ENCODE measurements around the gene B4GALT2.

Gene B4GALT2

DNA sequence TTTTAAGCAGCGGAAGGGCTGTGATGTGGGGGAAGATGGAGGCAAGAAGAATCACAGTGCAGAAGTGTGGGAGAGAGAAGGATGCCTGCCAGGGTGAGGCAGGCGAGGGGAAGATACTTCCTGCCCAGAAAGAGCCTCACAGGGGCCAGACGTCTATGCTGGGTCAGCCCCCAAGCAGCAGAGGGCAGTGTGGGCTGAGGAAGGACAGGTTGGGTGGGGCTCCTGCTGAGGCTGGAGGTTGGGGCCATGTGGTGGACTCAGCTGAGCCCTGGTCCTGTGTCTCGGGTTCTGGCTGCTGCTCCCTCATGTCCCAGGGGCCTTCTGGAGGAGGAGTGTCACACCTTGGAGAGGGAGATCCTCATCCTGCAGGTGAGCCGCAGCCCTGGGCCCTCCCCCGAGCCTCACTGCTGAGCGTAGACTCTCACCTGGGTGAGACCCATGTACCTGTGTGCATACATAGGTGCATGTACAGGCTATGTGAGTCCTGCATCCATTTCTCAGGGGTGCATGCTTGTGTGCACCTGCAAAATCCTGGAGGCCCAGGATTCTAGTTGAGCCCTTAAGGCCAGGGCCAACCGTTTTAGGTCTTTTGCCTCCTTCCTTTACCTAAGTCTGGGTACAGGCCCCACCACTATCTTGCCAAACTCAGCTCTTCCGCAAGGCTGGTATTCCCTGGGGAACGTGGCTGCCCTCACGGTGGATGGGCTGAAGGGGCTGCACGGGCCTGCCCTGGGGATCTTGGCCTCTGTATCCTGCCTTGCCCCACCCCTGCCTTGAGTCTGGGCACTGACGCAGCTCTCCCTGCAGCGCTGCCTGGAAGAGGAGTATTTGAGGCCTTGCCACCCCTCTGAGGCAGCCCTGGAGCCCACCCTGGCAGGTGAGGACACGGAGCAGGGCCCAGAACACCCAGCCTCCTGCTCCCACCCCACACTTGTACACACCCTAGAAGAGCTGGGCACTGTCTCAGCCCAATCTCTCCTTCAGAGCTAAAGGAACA lies 16.1 kb downstream of the B4GALT2 start:
- TF ChIP-seq, protein P1, sequence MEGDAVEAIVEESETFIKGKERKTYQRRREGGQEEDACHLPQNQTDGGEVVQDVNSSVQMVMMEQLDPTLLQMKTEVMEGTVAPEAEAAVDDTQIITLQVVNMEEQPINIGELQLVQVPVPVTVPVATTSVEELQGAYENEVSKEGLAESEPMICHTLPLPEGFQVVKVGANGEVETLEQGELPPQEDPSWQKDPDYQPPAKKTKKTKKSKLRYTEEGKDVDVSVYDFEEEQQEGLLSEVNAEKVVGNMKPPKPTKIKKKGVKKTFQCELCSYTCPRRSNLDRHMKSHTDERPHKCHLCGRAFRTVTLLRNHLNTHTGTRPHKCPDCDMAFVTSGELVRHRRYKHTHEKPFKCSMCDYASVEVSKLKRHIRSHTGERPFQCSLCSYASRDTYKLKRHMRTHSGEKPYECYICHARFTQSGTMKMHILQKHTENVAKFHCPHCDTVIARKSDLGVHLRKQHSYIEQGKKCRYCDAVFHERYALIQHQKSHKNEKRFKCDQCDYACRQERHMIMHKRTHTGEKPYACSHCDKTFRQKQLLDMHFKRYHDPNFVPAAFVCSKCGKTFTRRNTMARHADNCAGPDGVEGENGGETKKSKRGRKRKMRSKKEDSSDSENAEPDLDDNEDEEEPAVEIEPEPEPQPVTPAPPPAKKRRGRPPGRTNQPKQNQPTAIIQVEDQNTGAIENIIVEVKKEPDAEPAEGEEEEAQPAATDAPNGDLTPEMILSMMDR (conservative IDR thresholded peaks at IDR 0.05), result no peak; the same call in 1 of the 2 replicates
- no peak for TF ChIP-seq ZFX (IDR thresholded peaks at IDR 0.05)

DNA sequence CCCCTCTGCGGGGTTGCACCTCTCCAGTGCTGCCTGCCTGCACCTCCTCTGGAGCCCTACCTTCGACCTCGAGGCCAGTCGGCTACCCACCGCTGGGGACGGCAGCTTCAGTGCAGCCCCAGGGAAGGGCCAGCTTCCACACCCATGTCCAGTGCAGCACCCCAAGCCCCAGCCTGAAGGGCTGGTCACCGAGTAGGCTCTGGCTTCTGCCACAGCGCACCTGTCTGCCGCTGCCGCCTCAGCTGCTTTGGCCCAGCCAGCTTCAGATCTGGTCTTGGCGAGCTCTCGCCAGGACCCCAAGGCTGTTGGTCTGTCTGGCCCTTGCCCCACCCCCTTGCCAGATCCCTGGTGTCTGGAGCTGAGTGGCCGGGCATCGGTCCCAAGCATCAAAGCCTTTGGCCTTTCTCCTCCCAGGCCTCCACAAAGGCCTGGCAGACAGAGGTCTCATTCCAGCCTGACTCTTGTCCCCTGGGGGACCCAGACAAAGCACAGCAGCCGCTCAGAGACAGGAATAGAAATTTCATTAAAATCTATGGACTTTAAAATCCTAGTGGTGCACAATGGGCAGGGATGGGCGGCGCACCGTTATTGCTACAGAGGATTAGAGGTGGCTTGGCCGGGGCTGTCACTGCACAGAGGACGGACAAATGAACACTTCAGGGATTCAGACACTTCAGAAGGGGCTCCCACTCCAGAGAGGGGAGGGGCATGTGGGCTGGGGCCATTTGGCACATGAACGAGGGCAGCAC lies 17.1 kb downstream of the B4GALT2 start:
- no peak overlapping the region for H3K27ac ChIP-seq

More for the DNA sequence above, 16.1 kb downstream of the B4GALT2 start:
- H3K27ac ChIP-seq, result no peak overlapping the region

DNA sequence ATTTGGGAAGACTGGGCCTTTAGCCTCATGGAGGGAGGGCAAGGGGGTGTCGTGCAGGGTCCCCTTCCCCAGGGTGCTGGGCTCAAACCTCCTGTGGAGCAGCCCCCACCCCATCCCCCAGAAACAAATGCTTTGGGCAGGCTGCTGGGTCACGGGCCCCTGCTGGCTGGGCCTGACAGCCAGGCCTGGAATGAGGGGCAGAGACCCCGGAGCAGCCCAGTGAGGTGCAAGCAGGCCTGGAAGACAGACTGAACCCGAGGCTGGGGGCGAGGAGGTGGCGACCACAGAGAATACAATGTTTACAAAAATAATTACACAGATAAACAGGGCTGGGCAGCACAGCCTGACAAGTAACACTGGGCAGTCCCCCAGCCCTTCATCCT lies 17.7 kb downstream of the B4GALT2 start:
- no peak for TF ChIP-seq ZFX (IDR thresholded peaks at IDR 0.05)
- TF ChIP-seq, protein P1 (conservative IDR thresholded peaks at IDR 0.05), result no peak
- no peak overlapping the region for H3K27ac ChIP-seq

More for the DNA sequence above, 17.1 kb downstream of the B4GALT2 start:
- TF ChIP-seq ZFX (IDR thresholded peaks at IDR 0.05), result no peak
- TF ChIP-seq, protein P1 (conservative IDR thresholded peaks at IDR 0.05), result no peak

DNA sequence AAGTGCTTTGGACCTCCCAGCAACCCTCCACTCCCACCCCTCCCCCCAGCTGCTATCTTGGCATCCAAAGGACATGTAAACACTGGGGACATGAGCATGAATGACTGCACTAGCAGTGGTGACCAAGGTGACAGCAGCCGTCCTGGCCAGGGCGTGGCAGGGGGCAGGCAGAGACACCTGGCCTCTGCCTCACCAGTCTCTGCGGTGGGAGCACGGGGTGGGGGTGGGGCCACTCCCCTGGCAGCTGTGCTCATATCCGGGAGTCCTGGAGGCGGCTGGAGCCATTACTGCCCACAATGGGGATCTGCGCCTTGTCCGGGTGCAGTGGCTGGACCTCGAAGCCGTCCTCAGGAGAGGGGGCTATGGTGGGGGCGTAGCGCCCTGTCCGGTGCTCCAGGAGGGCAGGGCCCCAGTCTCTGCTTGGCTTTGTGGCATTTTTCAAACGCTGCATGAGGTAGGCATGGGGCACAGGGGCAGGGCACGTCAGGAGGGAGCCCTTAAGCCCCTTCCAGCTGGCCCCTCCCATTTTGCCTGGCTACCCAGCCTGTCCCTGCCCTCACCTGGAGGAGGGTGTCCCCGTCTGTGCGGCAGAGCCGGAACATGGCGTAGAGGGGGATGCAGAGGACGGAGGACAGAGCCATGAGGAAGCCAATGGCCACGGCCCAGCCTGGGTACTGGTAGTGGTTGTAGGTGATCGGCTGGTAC lies 18.4 kb downstream of the B4GALT2 start:
- no peak overlapping the region for H3K27ac ChIP-seq
- no peak for TF ChIP-seq ZFX (IDR thresholded peaks at IDR 0.05)
- TF ChIP-seq, protein P1 (conservative IDR thresholded peaks at IDR 0.05), result no peak

DNA sequence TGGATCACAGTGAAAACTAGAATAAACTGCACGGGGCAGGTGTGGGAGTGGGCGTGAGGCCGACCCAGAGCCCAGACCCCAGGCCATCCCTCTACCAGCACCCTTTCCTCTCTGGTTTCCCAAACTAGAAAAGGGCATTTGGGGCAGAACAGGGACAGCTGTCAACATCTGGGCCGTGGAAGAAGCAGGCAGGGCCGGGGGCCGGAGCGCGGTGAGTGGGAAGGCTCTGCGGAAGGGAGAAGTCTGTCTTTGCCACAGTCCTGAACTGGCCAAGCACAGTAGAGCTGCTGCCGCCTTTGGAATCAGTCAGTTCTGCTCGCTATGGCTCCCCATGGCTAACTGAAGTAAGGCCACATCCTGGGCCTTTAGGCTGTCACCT lies 19.0 kb downstream of the B4GALT2 start:
- TF ChIP-seq ZFX (IDR thresholded peaks at IDR 0.05), result no peak
- TF ChIP-seq, protein P1 (conservative IDR thresholded peaks at IDR 0.05), result no peak
- H3K27ac ChIP-seq, result no peak overlapping the region

DNA sequence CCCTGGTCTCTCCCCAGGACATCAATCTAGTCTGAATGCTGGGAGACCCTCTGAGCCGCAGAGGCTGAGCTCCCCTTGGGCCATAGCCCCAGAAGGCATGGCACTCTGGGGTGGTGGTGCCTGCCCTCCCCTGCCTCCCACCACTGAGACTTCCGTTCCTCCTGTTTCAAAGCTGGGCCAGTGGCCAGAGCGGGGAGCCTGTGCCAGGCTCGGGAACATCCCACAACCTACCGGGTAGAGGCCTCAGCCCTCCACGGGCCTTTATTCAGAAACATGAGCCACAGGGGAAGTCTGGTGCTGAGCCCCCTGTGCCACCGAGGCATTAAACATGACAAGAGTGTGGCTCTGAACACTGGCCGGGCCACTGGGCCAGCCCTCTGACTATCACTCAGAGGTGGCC lies 20.4 kb downstream of the B4GALT2 start:
- TF ChIP-seq, protein P1 (conservative IDR thresholded peaks at IDR 0.05), result no peak
- no peak for TF ChIP-seq ZFX (IDR thresholded peaks at IDR 0.05)
- H3K27ac ChIP-seq, result no peak overlapping the region

Data from C4-2B (cell line).